Diencephalon (tissue), 1 donor: ENCODE measurements around the gene TMPRSS3. TPM values are rescaled to one million over a fixed set of nuclear protein-coding genes. Genes with fewer than 3 reads are reported as not detected.

Experiments used
- small RNA-seq: library from RNA; depleted of rRNA; stranded (forward); fragments of <200 nt; gene quantifications from one replicate; pipeline ENCODE3, GENCODE V24; 2014
- total RNA-seq: library from RNA; depleted of rRNA; stranded (reverse); fragments of >200 nt; gene quantifications from one replicate; pipeline ENCODE4 v1.2.3, GENCODE V29; 2014

The TMPRSS3 gene
- total RNA-seq, result 0.23 TPM

GRCh38 chr21:42395905-42396651 is at the start of gene TMPRSS3:
Gene TMPRSS3 (minus strand): TSS chr21:42396052. CDS start chr21:42395417, 635 bp downstream.

GRCh38 chr21:42403611-42404231 is 7.9 kb upstream of the TMPRSS3 start, which contains the start of gene UBASH3A:
Gene UBASH3A (plus strand): TSS chr21:42403902. CDS start chr21:42403946, 44 bp downstream.

GRCh38 chr21:42366292-42367010 is 29.4 kb downstream of the TMPRSS3 start, which contains the start of gene TFF1:
Gene TFF1 (minus strand): TSS chr21:42366535. CDS start chr21:42366495, 40 bp downstream.

GRCh38 chr21:42350927-42351426 is 44.9 kb downstream of the TMPRSS3 start, which contains the start of gene TFF2:
Gene TFF2 (minus strand): TSS chr21:42350994. CDS start chr21:42350957, 37 bp downstream.

Small RNA genes within 50 kb of the gene (small RNA-seq; reads per million reads assigned to genes)
- gene RNU6-1149P, result not detected

Other genes starting within 250 kb of the TMPRSS3 start
- 23.5 TPM for gene ABCG1, start 176.9 kb downstream of the TMPRSS3 start, total RNA-seq
- not detected for gene TFF3, start 80.6 kb downstream of the TMPRSS3 start, total RNA-seq
- not detected for gene TFF2, start 45.1 kb downstream of the TMPRSS3 start, total RNA-seq
- gene TFF1, start 29.5 kb downstream of the TMPRSS3 start, total RNA-seq, result not detected
- gene UBASH3A, start 7.8 kb upstream of the TMPRSS3 start, total RNA-seq, result not detected
- 9.9 TPM for gene RSPH1, start 100.2 kb upstream of the TMPRSS3 start, total RNA-seq
- 40.6 TPM for gene SLC37A1, start 117.8 kb upstream of the TMPRSS3 start, total RNA-seq